HG02798 (cell line): ENCODE data around the gene IFNL1.
A peak's percentile ranks its signal among the peaks of the same experiment; 100 is the strongest.
"Not testable (repeated sequence)": the region's sequence is repeated elsewhere in the genome, so short reads cannot be mapped to it uniquely, and the experiment has no call there.

Experiments
- ATAC-seq: cut with Tn5 transposase; IDR thresholded peaks from one replicate; pipeline ENCODE4 v1.9.1; 2021; ENCODE audit warnings: mild to moderate bottlenecking; ENCODE audit not compliant: unreplicated experiment, poor library complexity

IFNL1 gene

DNA sequence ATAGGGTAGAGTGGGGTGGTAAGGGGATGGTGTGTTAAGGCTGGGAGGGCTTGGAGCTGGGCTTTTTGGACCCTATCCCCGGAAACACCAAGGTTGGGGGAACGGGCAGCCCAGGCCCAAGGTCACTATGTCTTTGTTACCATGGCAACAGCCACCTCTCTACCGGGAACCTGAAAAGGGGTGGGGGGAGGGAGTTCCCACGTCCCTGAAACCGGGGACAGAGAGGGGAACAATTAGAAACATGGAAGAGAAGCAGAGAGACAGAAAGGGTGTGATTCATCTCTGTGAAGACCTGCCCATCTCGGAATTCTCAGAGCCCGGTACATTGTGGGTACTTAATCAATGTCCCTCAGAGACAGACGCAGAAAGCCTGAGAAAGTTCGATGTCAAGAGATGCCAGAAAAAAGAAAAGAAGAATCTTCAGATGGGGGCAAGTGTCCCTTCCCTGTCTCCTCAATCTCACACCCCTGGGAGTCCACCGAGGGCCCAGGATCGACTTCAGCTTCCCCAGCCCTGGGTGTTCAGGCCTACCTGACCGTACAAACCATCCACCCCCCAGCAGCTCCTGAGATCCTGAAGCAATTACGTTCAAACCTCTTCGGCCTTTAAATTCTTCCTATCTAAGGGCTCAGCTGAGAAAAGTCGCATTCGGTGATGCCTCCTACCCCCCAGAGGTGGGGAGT is 31.3 kb downstream of the IFNL1 start:
- no peak for ATAC-seq

DNA sequence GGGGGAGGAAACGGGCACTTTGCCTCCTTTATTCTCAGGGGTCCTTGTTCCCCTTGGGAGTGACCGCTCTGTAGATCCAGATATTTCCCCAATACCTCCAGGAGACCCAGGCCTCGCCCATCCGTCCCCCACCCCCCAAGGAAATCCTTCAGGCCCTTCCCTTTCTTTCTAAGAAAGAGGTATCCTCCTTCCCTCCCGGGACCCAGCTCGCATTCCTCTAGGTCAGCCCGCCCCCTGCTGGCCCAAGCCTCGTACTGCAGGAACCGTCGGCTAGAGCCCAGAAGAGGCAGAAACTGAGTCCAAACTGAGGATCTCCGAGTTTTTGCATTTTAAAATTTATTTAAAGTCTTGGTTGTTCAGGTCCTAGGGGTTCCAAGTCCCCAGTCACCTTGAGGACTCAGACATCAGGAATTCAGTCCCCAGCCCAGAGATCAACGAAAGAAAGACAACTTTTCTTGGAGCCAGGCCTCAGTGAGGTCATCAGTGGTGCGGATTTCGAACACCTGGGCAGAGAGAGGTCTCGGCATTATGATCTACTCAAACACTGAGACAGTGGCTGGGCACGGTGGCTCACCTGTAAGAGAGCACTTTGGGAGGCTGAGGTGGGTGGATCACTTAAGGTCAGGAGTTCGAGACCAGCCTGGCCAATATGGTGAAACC is 32.0 kb downstream of the IFNL1 start:
- ATAC-seq = no peak

DNA sequence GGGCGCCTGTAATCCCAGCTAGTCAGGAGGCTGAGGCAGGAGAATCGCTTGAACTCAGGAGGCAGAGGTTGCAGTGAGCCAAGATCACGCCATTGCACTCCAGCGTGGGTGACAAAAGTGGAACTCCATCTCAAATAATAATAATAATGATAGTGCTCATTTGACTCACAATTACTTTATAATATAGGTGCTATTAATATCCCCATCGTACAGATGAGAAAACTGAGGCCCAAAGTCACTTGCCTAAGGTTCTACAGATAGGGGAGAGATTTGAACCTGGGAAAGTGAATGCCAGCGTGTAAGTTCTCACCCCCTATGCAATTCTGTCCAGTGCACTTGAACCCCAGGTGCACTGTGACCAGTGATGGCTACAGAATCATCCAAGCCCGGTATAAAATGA is 33.7 kb downstream of the IFNL1 start:
- no peak for ATAC-seq

DNA sequence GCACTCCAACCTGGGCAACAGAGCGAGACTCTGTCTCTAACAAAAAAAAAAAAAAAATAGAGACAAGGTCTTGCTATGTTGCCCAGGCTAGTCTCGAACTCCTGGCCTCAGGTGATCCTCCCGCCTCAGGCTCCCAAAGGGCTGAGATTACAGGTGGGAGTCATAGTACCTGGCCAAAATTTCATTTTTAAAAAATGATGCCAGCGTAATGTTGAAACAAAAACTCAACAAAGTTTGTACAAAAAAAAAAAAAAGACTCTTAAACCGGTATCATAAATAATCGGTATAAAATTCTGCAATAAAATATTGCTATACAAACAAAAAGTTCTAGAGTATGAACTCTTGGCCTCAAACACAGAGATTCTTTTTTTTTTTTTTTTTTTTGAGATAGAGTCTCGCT is 36.1 kb downstream of the IFNL1 start:
- ATAC-seq = no peak

DNA sequence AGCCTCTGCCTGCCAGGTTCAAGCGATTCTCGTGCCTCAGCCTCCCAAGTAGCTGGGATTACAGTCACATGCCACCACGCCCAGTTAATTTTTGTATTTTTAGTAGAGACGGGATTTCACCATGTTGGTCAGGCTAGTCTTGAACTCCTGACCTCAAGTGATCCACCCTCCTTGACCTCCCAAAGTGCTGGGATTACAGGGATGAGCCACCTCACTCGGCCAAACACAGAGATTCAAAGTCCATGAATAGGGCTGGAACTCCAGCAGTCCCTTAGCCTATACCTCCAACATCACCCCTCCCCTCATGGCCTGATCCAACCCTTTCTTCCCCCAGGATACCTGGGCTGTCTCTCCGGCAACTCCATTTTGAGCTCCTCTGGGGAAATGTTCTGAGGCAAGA is 36.5 kb downstream of the IFNL1 start:
- ATAC-seq = not testable (repeated sequence)

DNA sequence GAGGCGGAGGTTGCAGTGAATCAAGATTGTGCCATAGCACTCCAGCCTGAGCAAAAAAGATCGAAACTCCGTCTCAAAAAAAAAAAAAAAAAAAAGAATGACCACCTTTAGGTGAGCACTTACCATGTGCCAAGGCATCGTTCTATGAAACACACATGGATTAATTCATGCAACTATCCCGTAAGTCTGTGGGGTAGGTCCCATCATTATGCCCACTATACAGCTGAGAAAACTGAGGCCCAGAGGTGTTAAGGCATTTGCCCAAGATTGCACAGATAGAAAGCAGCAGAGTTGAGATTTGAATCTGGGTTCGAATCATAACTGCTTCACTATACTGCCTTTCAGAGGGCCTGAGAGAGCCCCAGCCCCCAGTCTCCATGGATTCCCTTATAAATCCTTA is 37.3 kb downstream of the IFNL1 start:
- no peak for ATAC-seq

DNA sequence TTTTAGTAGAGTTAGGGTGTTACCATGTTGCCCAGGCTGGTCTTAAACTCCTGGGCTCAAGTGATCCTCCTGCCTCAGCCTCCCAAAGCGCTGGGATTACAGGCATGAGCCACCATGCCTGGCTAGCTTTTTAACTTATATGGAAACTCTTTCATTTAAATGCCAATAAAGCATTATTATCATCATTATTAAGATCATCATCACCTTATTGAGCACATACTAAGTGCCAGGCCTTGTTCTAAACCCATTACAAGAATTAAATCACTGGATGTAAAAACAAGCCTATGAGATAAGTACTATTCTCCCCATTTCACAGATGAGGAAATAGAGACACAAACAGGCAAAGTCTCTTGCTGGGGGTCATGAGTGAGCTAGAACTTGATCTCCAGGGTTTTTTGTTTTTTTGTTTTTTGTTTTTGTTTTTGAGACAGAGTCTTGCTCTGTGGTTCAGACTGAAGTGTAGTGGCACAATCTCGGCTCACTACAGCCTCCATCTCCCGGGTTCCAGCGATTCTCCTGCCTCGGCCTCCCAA is 38.3 kb downstream of the IFNL1 start:
- ATAC-seq = no peak

DNA sequence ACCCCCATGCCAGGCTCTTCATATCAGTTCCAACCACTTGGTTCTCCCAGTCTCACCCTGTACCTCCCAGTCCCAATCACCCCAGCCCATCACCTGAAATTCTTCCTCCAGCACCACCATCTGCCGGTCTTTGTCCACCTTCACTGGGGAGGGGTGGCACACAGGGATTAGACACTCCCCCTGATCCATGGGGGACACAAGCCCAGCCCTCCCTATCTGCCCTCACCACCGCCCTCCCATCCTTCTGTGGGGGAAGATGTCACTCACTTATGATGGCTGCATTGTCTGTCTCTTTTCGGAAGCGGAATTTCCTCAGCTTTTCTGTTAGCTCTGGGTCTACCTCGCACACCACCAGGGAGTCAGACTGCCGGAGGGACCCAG is 39.0 kb downstream of the IFNL1 start:
- peak; percentile 25 for ATAC-seq

DNA sequence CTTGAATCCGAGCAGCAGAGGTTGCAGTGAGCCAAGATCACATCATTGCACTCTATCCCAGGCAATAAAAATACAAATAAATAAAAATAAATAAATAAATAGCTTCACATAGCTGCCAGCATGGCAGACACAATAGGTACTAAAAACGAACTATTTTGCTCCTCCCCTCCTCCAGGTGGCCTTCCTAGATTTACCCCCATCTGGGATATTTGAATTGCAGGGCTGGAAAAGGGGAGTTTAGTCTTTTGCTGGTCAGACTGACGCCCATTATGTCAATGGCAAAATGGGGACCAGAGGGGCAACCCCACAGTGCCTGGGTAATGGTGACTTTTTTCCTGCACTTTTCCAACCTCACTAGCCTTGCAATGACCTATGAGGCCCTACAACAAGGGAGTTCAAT is 40.3 kb downstream of the IFNL1 start:
- ATAC-seq = no peak

DNA sequence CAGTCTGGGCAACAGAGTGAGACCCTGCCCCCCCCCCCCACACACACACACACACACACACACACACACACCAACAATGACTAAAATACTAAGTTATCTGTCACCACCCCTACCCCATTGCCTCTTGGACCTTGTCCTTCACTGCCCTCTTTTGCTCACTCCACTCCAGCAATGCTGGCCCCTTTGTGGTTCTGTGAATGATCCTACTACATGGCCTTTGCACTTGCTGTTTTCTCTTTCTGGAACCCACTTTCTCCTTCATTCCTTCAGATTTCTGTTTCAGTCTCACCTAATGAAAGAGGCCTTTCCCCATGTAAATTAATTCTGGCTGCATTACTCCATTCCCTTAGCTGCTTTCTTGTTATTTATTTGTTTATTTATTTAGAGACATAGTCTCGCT is 43.5 kb downstream of the IFNL1 start:
- no peak for ATAC-seq

DNA sequence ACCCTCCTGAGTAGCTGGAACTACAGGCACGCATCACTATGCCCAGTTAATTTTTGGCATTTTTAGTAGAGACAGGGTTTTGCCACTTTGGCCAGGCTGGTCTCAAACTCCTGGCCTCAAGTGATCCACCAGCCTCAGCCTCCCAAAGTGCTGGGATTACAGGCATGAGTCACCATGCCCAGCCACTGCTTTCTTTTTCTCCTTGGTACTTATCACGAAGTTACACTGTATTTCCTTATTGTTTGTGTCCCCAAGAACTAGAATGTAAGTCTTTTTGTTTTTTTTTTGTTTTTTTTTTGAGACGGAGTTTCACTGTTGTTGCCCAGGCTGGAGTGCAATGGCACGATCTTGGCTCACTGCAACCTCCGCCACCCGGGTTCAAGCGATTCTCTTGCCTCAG is 43.9 kb downstream of the IFNL1 start:
- not testable (repeated sequence) for ATAC-seq

DNA sequence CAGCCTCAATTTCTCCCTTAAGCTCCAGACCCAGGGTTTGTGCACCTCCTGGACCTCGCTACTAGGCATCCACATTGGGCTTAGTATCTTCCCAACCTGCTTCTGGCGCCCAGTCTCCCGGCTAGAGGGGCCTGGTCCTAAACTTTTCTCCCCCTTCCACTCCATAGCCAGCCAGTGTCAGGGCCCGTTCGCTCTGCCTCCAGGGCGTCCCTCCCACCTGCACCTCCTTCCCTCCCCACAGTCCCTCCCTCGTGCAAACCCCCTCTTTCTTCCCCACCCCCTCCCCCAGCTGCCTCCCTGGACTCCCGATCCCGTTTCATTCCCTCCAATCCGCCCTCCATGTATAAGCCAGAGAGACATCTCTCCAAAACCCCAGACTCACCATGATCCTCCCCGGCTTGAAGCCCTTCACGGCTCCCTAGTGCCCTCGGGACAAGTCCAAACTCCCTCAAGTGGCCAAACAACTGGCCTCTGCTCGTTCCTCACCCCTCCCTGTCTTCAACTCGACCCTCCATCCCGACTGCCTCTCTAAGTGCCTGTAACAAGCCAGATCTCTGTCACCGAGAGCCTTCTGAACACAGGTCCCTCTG is 45.0 kb downstream of the IFNL1 start:
- ATAC-seq = no peak

DNA sequence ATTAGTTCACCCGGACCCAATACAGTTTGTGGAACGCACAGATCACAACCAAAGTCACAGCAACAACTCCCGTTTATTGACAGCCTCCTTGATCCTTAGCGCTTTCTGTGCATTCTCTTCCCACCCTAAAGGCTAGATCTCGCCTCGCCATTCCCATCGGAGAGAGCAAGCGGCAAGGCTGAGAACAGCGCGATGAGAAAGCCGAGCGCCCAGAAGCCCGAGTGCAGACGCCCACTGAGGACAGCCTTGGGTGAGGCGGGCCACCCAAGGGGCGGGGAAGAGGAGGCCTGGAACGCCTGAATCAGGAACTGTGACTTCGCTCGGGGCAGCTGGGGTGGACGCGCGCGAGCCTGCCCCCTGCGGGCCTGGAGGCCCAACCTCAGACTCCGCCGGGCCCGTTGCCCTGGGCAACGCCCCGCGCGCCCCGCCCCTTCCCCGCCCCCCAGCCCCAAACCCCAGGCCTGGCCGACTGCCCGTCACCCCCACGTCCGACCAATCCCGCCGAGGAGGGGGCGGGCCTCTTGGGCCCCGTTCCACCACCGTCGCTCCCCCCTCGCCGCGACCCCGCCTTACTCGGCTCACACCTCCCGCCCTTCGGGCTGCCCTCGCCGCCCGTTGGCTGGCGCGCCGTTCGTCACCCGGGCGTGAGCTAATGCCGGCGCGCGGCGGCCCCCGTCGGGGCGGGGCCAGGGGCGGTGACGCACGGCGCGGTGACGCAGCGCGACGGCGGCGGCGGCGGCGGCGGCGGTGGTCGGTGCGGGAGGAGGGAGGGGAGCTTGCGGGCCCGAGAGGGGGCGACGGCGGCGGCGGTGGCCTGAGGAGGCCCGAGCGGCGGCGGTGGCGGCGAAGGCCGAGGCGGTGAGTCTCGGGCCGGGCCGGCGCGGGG is 45.8 kb downstream of the IFNL1 start, which contains the start of gene SAMD4B:
Gene SAMD4B, plus strand, starts transcription at position 703 of the 886 bp plus-strand sequence. CDS start 14,473 bp downstream, outside the sequence.
- ATAC-seq = peak; percentile 93

DNA sequence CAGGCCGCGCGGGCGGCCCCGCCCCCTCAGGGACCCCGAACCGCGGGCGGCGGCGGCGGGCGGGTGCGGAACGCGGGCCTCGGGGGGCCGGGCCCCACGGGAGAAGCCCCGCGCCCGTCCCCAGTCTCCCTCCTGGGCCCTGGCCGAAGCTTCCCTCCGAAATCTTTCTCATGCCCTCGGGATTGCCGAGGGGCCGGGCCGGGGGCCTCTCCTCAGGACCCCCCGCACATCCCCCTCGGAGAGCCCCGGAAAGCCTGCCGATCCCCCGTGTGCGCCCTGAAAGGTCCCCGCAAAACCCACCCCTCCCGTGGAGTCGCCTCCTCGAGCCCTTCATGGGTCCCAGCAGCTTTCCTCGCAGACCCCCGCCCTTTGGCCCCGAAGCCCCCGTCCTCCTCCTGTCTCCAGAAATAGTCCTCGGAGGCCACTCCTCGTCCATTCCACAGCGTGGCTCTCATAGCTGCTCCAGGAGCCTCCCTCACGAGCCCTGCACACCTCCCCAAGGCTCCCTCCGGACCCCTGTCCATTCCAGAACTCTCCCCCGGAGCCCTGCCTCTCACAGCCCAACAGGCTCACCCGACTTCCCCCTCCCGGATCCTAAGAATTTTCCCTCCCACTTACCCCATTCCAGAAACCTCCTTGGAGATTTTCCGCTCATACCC is 46.6 kb downstream of the IFNL1 start:
- ATAC-seq = no peak

DNA sequence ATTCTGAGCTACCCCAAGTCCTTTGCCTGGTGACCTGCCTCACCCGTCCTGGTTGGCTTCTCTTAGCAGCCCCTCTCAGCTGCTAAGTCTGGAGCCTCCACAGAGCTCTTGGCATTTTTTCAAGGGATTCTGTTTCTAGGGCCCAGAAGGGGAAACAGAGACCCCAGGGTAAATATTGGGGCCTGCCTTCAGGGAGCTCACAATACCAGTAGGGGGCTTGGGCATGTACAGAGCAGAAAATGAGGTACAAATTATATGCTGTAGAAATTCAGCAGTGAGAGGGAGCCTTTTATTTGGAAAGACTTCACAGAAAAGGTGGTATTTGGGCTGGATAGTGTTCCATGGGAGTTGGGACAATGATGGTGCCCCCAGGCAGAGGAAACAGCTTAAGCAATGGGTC is 49.7 kb downstream of the IFNL1 start:
- no peak for ATAC-seq

DNA sequence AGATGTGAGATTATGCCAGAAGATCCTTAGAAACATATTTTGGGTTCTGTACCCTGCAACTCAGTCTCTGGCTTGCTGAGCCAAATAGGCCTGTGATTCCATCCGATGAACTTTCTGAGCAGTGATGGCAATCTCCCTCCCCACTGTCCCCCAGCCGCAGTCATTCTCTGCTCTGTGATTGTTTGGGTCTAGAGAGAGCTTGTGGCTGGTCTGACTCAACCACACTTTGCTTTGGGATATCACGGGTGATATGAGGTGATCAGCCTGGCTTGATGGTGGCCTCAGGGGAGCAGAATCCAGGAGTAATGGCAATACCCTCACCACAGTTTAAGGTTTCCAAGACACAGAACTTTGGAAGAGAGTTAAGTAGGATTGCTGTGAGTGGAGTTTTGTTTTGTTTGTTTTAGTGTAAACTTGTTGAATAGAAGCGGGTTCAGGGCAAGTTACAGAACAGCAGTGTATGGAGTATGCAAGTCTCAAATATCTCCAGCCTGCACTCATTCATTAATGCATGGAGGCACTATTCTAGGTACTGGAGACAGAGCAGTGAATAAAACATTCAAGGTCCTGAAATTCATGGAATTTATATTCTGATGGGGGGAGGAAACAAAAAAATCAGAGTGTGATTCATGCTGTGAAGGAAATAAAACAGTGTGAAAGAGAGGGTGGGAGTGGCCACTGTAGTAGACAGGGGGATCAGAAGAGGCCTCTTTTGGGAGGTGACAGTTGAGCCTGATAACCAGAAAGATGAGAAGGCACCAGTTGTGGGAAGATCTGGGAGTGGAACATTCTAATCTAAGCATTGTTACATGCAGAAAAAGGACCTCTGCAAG is 51.3 kb downstream of the IFNL1 start:
- no peak for ATAC-seq
